Thoracic aorta (tissue), 2 donors: ENCODE measurements around the gene MRM2. TPM values are rescaled to one million over a fixed set of nuclear protein-coding genes. Genes with fewer than 3 reads are reported as not detected.

ENCODE experiments used
- ATAC-seq: fragments of 150-250 bp; one replicate; pipeline ENCODE4 v1.8.0; 2017; ENCODE audit warnings: low read depth; ENCODE audit not compliant: insufficient number of reproducible peaks, low FRiP score
- DNase-seq: peaks from one replicate; pipeline ENCODE4 v3.0.0-alpha.2; 2020; ENCODE audit warnings: low spot score
- H3K27ac ChIP-seq, 2 donors: fragments of 200-600 bp; sonication (generic); 1 replicate in 1 of 2; 2 replicates in 1 of 2; pipeline ENCODE4 v1.5.1; 2016; ENCODE audit warnings: mild to moderate bottlenecking in 2 of 2, moderate library complexity in 2 of 2
- H3K27me3 ChIP-seq: fragments of 200-600 bp; sonication (generic); replicated peaks from 2 replicates; pipeline ENCODE4 v1.6.0; 2016; ENCODE audit warnings: mild to moderate bottlenecking; ENCODE audit not compliant: insufficient read depth
- H3K36me3 ChIP-seq: fragments of 200-600 bp; sonication (generic); one replicate; pipeline ENCODE4 v1.5.1; 2016
- H3K4me1 ChIP-seq, 2 donors: fragments of 200-600 bp; sonication (generic); 1 replicate in 1 of 2; 2 replicates in 1 of 2; pipeline versions ENCODE4 v1.5.1 to v1.6.0; 2016; ENCODE audit warnings: low read depth in 2 of 2, mild to moderate bottlenecking in 1 of 2; ENCODE audit not compliant: control insufficient read depth in 1 of 2
- H3K4me3 ChIP-seq: fragments of 200-600 bp; sonication (generic); 2 replicates; pipeline ENCODE4 v1.5.1; 2016; ENCODE audit warnings: mild to moderate bottlenecking
- H3K9me3 ChIP-seq: fragments of 200-600 bp; sonication (generic); 2 replicates; pipeline ENCODE4 v1.5.1; 2016
- total RNA-seq, 2 donors: library from RNA; depleted of rRNA; stranded (reverse); fragments of >200 nt; gene quantifications; one replicate each; pipeline versions ENCODE4 v1.1.0 to v1.2.3, GENCODE V29; 2016
- TF ChIP-seq, protein P1 (sequence below): fragments of 200-600 bp; sonication (generic); IDR thresholded peaks from one replicate; pipeline ENCODE4 v1.5.1; 2019; ENCODE audit warnings: antibody characterized with exemption

MRM2 gene
- total RNA-seq, 2 donors from 2014 or later = 12.5 to 16.6 TPM

DNA sequence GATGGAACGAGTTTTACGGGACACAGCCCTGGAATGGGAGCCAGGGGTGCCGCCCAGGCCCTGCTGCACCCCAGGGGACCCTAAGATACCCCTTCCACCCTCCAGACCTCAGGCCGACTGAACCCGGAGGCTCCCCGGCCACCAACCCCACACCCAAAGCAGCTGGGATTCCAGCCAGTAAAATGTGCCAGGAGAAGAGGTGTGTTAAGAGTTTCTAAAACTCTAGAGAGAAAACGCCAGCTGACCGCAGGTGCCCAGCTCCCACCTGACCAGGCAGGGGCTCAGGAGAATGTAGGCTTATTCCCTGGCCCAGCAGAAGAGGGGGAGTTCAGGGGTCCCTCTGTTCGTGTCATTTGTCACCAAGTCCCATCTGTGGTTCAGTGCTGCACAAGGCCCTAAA is 17.5 kb upstream of the MRM2 start:
- Histone ChIP-seq H3K4me1 (no peaks in the 10 kb centered on the region), H3K9me3 (no peaks in the 10 kb centered on the region), H3K27ac (no peak overlapping the region), H3K27me3 (no peaks in the 10 kb centered on the region), H3K36me3 (peaks cover 8% of the 10 kb centered on the region), H3K4me3 (no peak overlapping the region)
- no peak for ATAC-seq
- no peak for DNase-seq
- TF ChIP-seq, protein P1, sequence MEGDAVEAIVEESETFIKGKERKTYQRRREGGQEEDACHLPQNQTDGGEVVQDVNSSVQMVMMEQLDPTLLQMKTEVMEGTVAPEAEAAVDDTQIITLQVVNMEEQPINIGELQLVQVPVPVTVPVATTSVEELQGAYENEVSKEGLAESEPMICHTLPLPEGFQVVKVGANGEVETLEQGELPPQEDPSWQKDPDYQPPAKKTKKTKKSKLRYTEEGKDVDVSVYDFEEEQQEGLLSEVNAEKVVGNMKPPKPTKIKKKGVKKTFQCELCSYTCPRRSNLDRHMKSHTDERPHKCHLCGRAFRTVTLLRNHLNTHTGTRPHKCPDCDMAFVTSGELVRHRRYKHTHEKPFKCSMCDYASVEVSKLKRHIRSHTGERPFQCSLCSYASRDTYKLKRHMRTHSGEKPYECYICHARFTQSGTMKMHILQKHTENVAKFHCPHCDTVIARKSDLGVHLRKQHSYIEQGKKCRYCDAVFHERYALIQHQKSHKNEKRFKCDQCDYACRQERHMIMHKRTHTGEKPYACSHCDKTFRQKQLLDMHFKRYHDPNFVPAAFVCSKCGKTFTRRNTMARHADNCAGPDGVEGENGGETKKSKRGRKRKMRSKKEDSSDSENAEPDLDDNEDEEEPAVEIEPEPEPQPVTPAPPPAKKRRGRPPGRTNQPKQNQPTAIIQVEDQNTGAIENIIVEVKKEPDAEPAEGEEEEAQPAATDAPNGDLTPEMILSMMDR = no peak

DNA sequence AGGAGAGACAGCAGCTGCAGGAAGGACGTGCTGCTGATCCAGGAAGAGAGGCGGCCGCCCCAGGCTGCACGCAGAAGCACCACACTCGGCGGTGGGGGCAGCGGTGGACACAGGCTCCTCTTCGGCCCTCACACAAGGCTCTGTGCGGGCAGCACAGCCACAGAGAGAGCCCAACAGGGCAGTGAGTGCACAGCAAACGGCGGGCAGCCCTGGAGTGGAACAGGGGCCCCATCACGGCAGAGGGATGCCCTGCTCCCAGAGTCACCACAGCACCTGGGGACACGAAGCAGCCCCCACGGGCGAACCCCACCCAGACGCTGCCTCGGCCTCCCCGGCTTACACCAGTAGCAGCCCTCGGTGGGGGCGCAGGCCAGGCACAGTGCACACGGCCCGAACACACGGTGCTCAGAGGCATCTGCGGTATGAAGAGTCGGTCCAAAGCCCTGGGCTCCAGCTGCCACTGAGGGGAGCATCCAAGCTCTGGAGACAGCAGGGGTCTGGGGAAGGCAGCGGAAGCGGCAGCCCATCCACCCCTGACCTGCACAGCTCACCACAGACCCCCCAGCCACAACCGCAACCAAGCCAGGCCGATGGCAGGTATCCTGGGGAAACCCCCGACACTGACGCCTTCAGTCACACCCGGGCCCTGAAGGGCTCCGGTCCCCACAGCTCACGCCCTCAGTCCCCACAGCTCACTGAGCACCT is 16.8 kb upstream of the MRM2 start:
- DNase-seq (no peak), ATAC-seq (no peak)
- Histone ChIP-seq H3K4me3 (no peak overlapping the region), H3K27me3 (no peaks in the 10 kb centered on the region), H3K9me3 (no peaks in the 10 kb centered on the region), H3K27ac (no peak overlapping the region), H3K4me1 (no peaks in the 10 kb centered on the region), H3K36me3 (peaks cover 8% of the 10 kb centered on the region)
- TF ChIP-seq, protein P1 = no peak

DNA sequence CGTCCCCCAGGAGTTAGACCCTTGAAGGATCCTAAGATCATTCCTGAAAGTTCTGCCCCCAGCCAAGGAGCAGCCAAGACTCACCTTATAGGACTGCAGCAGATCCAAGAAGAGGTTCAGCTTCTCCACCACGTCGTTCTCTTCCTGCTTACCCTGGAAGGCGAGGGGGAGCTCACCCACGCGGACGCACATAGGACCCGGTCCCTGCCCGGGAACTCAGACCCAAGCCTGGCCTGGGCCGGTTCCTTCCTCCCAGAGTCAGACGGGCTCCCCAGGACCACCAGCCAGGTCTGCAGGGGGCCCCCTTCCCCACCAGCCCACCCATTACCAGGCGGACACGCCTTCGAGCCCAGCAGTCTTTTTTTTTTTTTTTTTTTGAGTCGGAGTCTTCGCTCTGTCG is 15.6 kb upstream of the MRM2 start:
- Histone ChIP-seq H3K9me3 (no peaks in the 10 kb centered on the region), H3K27me3 (no peaks in the 10 kb centered on the region), H3K36me3 (no peaks in the 10 kb centered on the region), H3K4me3 (no peak overlapping the region), H3K27ac (no peak overlapping the region), H3K4me1 (no peaks in the 10 kb centered on the region)
- TF ChIP-seq, protein P1 = no peak
- ATAC-seq (no peak), DNase-seq (no peak)

DNA sequence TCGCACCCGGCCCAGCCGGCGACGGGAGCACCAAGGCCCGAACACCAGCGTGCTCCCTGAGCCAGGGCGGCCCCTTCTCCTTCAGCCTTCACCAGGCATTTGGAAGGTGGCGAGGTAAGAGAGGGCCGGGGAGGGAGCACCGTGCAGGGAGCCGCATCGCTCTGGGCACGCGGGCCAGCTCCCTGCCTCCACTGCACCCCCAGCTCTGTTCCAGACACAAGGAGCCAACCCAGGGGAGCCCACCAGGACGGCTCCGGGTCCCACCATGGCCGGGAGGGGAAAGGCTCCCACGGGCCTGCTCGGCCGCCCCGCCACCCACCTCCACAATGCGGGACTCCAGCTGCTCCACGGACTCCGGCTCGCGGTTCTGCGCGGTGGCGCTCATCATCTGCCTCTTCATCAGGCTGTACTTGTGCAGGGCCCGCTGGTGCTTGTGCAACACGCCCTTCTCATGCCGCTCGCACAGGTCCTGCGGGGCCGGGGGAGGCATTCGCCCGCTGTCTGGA is 15.1 kb upstream of the MRM2 start:
- no peaks in the 10 kb centered on the region for H3K4me1 ChIP-seq
- H3K9me3 ChIP-seq = no peaks in the 10 kb centered on the region
- H3K36me3 ChIP-seq = no peaks in the 10 kb centered on the region
- H3K27ac ChIP-seq = no peak overlapping the region
- DNase-seq (no peak), ATAC-seq (no peak)
- H3K4me3 ChIP-seq = no peak overlapping the region
- H3K27me3 ChIP-seq = no peaks in the 10 kb centered on the region
- TF ChIP-seq, protein P1 = no peak

DNA sequence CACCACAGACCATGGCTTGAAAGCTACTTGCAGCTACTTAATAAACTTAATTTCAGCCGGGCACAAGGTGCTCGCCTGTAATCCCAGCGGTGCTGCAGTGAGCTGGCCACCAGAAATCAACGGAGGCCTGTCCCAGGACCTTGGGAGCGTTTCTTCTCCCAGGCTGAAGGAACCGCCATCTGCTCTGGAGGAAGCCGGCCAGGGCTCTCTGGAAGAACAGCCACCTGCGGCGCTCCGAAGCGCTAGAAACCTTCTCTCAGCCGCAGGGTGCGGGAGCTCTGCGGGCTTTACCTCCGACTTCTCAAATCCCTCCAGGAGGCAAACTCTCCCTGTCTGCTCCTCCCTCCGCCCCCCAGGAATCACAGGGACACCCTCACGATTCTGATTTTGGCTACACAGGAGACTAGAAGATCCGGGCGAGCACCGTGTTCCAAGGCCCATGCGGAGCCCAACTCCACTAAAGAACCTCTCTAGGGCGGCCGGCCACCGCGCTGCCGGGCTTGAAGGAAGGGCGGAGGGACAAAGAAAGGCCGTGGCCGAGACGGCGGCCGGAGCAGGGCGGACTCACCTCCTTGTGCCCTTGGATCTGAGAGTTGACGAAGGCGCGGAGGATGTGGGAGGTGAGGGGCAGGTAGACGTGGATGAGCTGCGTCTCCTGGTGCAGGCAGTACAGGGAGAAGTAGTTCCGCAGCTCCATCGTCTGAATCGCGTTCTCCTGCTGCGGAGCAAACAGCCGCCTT is 14.5 kb upstream of the MRM2 start:
- H3K4me3 ChIP-seq = no peak overlapping the region
- H3K4me1 ChIP-seq = no peaks in the 10 kb centered on the region
- no peaks in the 10 kb centered on the region for H3K36me3 ChIP-seq
- H3K27ac ChIP-seq = no peak overlapping the region
- no peaks in the 10 kb centered on the region for H3K27me3 ChIP-seq
- H3K9me3 ChIP-seq = no peaks in the 10 kb centered on the region
- ATAC-seq (no peak), DNase-seq (no peak)
- TF ChIP-seq, protein P1 = no peak
